Left hindlimb (tissue), 1 donor: ENCODE results near the gene ISCA2.
A peak's percentile ranks its signal among the peaks of the same experiment; 100 is the strongest.

ENCODE experiments used
- DNase-seq: peaks from one replicate; pipeline ENCODE4 v3.0.0-alpha.2; 2018

Gene ISCA2

DNA sequence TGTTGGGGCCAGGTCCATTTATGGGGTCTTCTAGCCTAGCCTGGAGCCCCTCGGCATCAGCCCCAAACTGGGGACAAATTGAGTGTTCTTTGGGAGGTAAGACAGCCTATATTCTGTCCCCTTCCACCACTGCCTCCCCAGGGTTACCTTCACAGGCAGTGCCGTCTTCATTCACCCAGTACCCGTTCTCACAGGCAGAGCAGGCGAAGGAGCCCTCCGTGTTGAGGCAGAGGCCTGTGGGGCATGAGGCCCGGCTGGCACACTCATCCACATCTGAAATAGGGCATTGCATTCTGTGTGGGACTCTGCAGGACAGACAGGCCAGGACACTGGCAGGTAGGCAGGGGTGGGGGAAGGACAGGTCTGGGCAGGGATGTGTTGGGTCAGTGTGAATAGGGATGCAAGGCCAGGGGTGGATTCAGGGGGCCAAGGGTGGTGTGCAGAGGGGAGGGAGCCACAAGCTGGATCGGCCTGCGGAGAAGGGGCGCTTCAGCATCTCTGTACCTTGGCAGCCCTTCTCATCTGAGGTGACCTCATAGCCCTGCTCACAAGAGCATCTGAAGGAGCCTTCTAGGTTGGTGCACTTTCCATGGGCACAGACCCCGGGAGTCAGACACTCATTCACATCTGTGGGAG is 16.1 kb downstream of the ISCA2 start:
- DNase-seq: no peak

DNA sequence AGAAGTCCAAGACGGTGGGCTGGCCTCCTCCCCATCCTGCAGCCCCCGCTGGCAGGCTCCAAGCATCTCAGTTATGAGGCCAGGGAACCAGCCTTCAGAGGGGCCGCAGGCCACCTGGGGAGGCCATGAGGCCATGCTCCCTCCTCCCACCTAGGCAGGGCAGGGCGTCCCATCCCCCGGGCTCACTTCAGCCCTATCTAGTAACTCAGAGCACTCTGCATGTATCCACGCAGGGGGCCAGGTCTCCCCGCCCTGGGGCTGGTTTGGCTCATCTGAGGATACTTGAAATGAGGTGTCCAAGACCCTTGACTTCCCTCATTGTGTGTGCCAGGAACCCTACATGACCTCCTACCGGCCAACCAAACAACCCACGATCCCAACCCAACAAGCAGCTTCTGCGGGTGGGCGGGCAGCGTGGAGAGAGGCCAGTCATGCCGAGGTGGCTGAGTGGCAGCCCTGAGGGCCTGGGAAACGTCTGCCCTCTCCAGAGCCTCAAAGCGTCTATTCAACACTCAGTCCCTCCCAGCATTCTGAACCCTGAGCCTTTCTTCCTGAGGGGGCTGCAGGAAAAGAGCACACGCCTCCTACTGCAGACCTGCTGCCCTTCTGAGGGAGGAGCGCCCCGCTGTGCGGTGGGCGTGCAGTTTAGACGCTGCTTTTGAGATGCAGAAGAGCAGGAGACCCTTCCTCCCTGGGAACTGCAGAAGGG is 16.8 kb downstream of the ISCA2 start:
- DNase-seq: no peak

DNA sequence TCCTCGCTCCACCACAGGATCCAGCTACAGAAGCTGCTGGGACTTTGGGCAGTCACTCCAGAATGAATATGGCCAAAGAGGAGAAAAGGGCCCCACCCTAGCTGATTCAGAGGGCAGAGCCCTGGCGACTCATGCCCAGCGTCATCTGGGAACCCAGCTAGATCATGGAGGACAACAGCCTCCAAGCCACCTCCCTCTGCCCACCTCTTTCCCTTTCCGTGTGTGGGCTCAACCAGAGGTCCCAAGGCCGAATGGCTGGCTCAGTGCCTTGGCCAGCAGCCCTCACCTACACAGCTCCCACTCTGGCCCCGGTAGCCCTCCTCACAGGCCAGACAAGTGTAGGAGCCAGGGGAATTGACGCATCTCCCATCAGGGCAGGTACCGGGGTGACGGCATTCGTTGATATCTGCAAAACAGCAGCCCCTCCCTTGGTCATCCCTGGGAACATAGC is 17.4 kb downstream of the ISCA2 start:
- DNase-seq: no peak

DNA sequence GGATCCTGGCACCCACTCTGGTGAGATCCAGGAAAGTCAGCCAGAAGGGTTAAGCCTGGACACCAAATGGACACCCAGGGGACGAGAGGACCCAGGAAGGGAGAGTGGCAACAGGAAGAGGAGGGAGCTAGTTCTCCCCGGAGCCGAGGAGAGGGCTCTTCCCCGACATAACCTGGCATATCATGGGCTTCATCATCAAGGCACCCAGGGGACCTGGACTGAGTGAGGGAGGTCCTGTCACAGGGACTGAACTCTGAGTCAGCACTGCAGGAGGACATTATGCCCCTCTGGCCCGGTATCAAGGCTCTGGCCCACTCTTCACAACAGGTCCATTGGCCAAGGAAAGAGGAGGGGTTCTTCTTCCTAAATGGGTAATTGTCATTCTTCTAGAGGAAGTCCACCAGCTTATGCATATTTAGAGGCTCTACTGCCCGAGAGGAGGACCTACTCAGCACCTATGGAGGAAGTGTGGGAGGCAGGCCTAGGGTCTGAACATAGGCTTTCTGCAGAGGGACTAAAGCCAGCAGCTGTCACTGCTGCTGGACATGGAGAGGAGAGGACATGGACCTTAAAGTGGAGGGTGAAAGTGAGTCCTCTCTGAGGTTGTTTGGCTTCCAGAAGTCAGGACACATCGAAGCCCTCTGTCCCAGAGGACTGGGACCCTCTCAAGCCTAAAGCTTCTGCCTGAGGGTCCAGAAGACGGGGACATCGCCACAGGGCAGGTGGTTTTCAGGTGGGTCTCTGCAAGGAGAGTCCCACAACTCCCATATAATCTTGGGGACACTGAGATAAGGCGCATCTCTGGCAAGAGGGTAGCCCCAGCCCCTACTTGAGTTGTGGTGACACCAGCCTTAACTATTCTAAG is 18.6 kb downstream of the ISCA2 start:
- DNase-seq: no peak

DNA sequence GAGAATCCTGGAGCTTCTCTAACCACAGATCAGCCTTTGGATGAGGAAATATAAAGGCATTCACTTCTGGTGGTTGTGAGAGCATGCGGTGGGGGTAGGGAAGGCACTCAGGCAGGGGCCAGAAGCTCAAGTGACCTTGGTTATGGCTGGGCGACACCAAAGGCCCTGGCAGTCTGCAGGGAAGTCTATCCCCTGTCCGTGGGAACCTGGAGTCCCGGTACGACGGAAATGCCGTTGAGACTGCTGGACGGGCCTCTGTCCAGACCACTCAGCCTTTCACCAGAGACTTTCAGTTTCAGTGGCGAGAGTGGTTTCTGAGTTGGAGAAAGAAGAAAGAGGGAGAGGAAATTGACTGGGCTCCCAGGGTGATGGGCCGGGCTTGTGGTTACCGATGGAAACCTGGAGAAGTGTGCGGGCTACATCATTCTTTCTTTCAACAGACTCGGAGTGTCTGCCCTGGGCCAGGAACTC is 20.9 kb downstream of the ISCA2 start:
- peak; percentile 83 for DNase-seq

DNA sequence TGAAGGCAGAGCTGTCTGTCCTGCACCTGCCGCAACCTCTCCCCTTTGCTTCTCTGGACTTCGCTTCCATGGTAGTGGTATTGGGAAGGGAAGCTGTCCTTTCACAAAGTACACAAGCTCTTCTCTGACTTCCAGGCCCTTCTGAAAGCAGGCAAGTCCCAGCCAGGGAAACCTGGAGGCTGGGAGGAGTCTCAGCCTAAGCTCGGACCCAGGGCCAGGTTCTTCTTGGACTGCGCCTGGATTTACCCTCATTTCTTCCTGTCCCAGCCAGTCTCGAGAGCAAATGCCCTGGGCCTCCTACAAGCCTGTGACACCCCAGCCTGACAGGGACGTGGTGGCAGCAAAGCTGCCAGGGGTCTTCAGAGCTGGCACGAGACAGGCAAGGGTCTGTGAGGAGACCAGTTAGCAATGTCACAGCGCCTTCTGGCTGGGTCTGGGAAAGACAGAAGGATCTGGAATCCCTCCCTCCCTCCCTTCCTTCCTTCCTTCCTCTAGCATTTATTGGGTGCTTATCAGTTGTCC is 22.4 kb downstream of the ISCA2 start:
- no peak for DNase-seq

DNA sequence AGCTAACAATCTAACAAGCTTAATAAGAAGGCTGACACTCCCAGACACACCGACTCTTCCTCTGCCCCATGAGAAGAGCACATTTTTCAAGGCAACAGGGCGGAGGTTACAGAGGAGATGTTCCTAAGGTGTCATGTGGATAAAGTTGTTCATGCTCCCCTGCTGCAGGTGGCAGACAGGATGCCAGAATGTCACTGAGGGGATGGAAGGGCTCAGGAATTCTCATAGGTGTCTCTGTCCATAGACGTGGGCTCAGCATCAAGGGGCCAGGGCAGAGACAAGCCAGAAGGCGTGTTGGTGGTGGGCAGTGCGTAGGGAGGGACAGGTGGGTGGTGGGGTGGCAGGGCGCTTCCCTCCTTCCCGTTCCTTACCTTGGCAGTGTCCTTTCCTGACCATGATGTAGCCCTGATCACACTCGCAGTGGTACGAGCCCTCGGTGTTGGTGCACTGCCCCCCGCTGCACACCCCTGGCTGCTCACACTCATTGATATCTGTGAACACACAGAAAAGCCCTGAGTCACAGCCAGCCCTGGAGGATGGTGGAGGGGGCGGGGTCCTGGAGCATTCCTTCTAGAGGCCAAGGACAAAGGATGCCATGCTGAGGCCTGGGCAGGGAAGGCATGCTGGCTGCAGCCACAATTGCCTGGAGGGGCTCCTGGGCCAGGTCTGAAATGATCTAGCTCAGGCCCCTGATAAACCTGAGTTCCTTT is 23.0 kb downstream of the ISCA2 start:
- DNase-seq: no peak

DNA sequence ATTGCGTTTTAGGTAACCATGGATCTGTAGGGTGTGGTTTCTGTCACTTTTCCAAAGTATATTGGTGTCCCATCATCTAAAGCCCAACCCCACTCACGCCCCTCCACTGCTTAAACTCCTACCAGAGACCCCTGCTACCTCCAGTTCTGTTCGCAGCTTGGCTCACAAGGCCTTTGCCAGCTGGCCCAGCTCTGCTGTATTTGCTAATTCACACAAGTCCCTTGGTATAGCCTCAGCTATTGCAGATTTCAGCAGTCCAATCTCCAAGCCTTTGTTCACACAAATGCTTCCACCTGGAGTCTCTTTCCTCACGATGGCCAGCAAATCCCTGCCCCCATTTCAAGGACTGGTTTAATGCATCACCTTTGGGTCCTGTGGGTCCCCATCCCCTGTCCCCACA is 24.2 kb downstream of the ISCA2 start:
- DNase-seq: no peak

DNA sequence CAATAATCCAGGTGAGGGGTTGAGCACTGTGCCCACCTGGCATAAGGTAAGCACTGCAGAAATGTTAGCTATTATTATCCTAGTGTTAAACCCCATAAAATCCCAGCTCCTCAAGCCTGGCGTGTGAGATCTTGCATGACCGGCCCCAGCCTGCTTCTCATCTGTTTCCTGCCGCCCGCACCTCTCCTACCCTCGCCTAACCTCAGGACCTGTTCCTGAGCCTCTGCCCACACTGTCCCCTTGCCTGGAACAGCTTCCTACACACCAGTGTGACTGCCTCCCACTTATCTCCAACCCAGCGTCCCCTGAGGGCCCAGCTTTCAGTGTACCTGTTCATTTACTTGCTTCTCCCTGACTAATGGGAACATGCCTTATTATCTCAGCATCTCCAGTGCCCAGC is 24.7 kb downstream of the ISCA2 start:
- DNase-seq: no peak

DNA sequence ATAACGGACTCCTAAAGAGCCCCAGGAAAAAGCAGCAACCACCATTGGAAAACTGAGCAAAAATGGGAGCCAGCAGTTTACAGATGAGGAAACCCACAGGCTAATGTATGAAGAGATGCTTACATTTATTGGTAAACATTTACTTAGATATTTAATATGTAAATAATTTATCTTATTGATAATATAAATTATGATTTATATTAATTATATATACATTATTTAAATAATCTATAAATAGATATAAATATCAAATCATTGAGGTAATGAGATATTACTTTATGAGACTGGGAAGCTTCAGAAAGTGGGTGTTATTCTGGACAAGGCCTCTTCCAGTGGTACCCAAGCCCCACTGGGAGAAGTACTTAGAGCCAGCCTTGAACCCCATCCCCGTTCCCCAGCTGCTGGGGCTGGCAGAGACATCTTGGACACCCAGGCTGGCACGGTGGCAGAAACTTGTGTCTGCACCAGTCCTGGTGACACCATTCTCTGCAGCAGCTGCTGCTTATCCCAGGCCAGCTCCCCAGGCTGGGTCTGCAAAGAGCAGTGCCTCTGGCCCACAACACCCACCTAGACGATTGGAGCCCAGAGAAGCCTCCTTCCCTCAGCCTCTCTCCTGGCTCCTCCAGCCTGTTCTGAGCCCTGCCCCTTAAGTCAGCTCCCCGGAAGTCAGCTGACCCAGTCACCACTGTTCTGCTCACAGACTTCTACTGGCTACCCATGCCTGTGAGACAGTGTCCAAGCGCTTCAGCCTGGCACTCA is 25.9 kb downstream of the ISCA2 start:
- DNase-seq: no peak

DNA sequence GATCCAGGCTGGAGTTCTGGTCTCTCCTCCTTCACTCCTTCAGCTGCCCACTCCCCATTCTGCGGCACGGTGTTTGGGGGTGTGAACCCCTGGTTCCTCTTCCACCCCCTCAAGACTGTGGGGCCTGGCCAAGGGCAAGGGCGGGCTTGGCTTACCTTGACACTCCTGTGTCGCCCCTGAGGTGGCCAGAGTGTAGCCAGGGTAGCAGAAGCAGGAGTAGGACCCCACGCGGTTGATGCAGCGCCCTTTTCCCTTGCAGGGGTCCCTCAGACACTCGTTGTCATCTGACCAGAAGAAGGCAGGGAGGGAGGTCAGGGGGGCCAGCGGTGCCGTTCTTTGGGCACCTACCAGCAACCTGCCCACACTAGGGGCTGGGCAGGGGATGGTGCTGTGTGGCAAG is 28.2 kb downstream of the ISCA2 start:
- no peak for DNase-seq

DNA sequence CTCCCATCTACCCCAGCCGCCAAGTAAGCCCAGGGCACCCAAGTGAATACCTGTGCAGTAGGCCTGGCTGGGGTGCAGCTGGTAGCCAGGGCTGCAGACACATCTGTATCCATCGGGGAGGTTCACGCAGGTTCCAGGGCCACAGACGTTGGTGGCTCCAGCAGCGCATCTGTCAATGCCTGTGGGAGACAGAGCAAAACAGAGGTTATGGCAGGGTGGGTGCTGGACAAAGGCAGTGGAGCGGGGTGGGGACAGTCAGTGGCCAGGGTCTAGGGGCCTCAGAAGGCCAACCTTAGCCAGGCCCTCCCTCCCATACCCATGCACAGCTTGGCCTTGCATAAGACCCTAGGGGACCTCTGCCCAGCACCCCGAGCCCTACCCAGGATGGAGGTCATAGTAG is 29.2 kb downstream of the ISCA2 start:
- DNase-seq: no peak

DNA sequence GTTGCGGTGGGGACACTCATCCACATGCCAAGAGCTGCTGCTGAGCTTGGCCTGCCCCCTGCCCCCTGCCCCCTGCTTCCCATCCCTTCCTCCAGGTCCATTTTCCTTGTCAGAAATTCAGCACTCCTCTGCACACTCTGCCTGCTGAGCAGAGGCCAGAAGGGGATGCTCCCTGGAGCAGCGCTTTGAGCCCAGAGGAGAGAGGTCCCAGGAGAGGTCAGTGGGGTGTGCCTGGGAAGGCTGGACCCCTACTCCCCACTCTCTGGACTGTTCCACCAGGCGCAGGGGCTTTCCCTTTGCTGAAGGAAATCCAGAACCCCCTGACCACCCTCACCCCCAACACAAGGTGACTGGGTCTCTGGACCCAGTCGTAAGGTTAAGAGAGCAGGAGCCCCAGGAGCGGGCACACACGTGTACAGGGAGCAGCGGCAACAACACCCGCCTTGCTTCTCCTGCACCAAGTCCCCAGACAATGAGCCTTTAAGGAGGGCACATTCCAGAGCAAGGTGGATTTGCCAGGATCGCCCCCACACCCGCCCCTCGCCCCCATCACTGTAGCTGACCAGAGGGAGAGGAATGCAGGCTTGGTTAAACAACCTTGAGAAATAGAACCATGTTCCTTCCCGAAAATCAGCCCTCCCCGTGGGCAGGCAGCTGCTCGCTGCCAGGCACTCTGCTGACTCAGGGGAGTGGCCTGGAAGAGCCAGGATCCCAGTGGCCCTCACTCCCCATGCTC is 30.7 kb downstream of the ISCA2 start:
- DNase-seq: no peak

DNA sequence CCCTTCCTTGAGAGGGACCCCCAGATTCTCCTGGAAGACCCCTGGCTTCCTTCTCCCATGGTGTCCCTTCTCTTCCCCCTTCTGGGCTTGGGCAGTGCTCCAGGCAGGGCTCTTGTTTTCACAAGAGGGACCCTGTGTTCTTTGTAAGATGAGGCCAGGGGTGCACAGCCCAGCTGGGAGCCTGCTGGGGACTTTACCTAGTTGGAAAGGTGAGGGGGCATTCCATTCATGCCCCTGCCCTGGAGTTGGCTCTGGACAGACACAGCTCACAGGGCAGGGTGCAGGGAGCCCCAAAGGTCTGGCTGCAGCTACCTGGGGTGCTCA is 31.2 kb downstream of the ISCA2 start:
- no peak for DNase-seq

DNA sequence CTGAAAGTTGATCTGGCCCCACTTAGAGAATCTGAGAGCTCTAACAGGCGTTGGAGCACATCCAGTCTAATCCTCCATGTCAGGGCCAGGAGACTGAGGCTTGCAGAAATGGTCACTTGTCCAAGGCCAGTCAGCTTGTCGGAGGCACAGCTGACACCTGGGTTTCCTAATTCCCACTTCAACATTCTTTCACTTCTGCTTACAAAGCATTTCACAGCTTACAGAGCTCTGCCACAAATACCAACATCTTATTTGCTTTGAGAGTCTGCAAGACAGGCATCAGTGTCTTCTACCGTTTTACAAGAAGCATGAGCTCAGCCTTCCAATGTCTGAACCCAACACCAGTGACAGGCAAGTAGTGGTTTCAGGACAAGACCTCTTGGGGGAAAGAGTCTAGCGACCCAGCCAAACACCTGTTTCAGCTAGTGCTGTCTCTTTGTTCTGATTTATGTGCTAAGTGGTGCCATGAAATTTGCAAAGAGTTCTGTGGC is 31.8 kb downstream of the ISCA2 start:
- no peak for DNase-seq

DNA sequence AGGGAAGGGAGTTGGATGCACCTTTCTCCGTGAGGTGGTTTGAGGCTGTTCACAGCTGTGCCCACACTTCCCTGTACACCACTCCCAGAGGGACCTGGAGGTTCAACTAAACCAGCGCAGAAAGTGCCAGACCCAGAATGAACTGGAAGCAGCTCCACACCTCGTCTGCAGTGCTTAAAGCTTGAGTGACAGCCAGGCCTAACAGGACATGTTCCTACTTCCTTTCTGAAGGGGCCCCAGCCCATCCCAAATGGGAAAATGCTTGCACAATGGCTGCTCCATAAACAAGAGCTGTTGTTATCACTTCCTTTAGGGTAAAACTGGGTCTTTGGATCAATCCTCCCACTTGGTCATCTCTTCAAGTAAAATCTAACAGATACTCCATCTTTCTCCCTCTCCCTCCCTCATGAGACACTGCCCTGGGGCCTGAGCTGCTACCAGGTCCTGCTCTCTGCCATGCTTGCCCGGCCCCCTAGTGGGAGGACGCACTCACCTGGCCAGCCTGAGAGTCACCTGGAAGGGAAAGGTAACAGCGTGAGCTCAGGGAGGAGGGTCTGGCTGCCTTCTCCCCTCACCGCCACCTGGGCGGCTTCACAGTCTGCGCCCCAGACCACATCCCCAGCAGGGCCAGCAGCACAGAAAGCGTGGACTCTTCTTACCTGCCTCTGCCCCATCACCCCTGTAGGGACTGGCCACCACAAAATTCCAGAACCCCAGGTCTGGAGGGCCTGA is 33.5 kb downstream of the ISCA2 start:
- DNase-seq: no peak

DNA sequence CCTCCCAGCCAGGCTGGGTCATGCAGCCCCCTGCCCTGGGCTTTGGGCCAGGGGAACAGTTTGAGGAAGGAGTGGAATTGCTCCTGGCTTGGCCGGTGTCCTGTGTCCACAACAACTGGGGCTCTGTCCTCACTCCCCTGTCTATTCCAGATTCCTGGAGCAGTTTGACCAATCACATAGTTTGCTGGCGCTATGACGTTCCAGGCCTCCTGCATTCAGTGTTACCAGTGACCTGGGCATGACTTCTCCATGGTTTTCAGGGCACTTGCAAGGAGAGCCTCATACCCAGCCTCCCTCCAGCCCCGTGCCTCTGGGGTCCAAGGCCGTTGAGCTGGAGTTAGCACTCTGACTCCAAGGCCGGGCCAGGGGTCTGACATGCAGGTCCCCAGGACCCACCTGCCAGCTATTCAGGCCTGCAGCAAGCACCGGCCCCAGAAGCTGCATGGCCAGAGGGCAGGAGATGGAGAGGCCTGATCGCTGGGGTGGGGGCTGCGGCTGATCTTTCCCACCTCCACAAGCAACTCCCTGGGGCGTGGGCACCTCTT is 34.2 kb downstream of the ISCA2 start:
- no peak for DNase-seq

DNA sequence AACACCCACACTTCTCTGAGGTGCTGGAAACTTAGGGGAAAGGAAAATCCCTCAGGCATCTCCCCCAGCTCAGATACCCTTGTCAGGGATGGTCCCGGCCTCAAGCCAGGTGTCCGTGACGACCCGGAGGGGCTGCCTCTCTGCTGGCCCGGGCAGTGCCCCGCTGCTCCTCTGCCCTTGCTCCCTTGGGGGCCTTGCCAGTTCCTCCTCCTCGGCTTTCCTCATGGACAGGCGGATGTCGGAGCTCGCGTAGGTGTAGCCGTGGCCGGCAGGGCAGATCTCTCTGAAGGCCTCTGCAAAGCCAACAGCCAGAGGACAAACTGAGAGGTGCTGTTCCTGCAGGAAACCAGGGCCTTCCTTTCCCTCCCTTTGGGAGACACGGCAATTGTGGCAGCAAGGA is 34.8 kb downstream of the ISCA2 start:
- DNase-seq: no peak

DNA sequence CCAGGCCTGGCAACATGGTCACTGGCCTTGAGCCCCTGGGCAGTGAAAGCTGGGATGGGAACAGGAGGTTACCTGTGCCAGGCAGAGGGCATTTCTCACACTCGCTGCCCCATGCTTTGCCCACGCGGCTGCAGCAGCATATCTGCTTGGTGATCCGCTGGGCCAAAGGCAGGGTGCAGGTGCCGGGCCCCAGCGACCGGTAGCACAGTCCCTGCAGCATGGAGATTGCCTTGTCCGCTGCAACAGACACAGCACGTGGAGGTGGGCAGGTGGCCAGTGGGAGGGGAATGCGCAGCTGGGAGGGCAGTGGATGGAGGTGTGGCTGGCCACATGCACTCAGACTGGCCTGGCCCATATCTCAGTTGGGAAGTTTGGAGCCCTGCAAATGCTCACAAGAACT is 35.3 kb downstream of the ISCA2 start:
- DNase-seq: no peak

DNA sequence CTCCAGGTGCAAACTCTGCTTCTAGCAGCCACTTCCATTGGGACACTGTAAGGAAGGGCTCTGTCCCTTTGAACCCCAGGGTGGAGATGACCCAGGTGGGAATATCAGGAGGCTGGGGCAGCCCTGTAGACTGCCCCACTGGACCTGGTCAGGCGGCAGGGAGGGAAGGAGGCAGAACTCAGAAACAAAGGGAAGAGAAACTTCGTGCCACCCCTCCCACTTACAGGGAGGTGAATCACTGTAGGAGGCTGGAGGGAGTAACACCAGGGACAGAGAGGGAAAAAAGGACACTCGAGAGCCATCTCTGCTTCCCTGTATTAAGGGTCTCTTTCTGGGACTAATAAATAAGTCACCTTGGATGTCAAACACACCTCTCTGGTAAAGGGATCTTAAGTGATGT is 37.4 kb downstream of the ISCA2 start:
- no peak for DNase-seq
